Kidney glomerular epithelial cell (primary cell): ENCODE data around the gene SLC2A9.

Source experiments
- DNase-seq: peaks from one replicate; lab custom pipeline; 2025; lab: John Stamatoyannopoulos, UW

Gene SLC2A9

DNA sequence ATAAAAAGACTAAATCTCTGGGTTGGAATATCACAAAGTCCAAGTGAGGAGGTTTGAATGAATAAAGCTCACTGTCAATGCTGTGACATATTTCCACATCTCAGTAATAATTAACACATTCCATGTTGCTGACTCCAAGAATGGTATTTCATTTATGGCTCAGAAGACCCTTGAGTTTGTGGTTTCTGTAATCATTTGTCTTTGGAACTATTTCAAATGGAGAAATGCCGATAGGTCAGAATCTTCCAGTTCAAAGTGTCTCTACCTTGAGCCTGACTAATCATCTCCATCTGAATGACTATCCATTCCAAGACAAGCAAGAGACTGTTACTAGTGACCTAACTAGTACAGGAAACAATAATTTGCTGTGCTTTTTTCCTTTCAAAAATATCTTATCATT is 24.2 kb upstream of the SLC2A9 start:
- peak; percentile 96 for DNase-seq

GRCh38 chr4:10041036-10041435 is 19.7 kb upstream of the SLC2A9 start:
- DNase-seq = no peak

GRCh38 chr4:10040049-10040892 is 19.0 kb upstream of the SLC2A9 start:
- DNase-seq = no peak

GRCh38 chr4:10036807-10037342 is 15.6 kb upstream of the SLC2A9 start:
- no peak for DNase-seq

DNA sequence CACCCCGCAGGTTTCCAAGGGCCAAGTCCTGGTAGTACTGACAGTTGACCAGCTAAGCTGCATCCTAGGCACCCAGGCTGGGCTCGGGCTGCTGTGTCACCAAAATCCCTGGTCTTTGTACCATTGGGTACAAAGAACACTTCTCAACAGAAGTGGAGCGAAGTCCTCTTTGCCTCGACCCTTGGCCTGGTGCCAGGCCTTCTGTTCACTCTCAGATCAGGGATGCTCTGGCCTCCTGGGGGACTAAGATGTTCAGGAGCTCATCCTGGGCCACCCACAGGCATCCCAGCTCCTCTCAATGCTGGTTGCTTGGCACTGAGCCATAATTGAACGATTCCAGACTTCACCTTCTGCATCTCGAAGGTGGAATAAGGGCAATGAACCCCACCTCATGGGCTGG is 13.8 kb upstream of the SLC2A9 start:
- DNase-seq = no peak

DNA sequence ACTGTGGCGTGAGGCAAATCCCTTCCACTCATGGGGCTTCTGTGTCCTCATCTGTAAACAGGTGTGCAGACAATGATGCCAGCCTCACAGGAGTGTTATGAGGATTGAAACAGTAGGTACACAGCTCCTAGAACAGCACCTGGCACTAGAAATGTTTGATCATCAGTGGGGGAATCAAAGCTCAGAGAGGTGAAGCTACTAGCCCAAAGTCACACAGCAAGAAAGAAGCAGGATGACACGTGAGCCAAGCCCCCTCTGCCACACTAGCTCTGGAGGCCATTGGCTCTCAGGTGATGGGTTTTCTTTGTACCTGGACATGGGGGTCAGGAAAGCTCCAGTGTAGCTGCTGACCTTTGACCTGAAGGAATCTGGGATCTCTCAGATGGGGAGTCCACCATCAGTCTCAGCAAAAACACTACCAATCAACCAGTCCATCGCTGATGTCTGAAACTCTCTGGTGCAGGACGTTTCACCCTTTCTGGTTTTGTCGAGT is 13.4 kb upstream of the SLC2A9 start:
- no peak for DNase-seq

DNA sequence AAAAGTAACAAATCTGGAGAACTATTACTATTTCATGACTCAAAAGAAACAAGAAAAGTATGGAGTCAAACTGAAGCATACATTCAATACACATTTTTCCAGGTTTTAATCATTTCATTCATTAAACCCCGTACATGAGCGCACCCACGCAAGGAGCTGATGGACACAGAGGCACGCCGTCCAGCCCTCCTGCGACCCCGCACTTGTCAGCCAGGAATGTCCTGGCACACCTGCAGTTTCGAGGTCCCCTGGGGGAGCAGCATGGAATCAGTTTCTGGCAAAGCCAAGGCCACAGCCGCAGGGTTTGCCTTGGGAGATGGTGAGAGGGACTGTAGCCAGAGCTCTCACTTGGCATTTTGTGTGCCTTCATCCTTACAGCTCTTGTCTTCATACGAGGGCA is 12.8 kb upstream of the SLC2A9 start:
- DNase-seq = no peak

- peak; percentile 71 for DNase-seq
Measured at GRCh38 chr4:10033191-10033881, 12.0 kb upstream of the SLC2A9 start.

GRCh38 chr4:10032625-10033024 is 11.3 kb upstream of the SLC2A9 start:
- peak; percentile 42 for DNase-seq

DNA sequence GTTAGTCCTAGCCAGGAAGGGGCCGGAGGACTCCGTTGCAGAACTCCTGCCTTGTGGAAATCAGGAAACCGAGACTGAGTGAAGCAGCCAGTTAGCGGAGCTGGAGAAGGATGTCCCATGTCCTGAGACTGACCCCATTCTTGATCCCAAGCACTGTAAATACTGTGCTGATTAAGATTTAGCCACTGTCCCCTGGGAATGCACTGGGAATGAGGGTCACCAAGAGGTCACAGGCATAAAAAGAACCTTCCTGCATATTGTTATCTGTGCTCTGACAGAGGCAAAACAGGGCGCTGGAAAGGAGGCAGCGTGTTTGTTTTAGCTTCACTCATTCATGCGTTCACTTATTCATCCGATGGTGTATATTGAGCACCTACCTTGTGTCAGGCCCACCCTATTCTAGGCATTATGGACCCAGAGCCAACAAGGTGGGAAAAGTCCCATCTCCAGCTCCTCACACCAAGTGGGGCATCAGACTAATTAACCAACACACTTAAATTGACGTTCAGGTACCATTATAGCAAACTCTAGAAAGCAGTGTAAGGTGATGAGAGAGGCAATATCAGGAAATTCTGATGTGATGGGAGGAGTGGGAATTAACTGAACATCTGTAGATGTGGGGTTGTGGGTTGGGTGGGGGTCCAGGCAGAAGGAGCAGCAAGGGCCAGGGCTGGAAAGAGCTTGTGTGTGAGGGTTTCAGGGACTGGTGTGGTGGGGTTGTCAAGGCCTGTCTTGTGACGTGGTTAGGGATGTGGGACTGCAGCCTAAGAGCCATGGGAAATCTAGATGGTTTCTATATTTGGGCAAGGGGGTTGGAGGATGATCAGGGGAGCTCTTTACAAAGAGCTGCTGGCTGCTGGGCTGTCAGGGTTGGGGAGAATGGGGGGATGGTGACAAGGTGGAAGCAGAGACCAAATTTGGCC is 10.6 kb upstream of the SLC2A9 start:
- DNase-seq = no peak

- DNase-seq = no peak
Measured at GRCh38 chr4:10030972-10031667, 9.8 kb upstream of the SLC2A9 start.

DNA sequence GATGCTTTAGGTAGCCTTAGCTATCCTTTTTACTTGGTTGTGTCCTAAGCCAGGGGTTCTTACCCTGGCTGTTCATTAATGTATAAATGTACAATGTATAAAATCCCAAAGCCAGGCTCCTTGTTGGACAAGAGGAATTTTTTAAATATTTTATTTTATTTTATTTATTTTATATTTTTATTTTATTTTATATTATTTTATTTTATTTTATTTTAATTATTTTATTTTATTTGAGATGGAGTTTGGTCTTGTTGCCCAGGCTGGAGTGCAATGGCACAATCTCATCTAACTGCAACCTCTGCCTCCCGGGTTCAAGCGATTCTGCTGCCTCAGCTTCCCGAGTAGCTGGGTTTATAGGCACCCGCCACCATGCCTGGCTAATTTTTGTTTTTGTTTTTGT is 8.1 kb upstream of the SLC2A9 start:
- DNase-seq = no peak

GRCh38 chr4:10028910-10029309 is 7.6 kb upstream of the SLC2A9 start:
- no peak for DNase-seq

DNA sequence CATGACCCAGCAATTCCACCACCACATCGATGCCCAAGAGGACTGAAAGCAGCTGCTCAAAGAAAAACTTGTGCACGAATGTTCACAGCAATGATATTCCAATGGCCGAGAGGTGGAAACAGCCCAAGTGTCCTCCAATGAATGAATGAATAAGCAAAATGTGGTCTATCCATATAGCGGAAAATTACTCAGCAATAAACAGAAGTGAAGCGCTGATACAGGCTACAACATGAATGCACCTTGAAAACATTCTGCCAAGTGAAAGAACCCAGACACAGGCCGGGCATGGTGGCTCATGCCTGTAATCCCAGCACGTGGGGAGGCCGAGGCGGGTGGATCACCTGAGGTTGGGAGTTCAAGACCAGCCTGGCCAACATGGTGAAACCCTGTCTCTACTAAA is 5.2 kb upstream of the SLC2A9 start:
- no peak for DNase-seq

- DNase-seq = no peak
Measured at GRCh38 chr4:10025230-10025806, 4.0 kb upstream of the SLC2A9 start.

DNA sequence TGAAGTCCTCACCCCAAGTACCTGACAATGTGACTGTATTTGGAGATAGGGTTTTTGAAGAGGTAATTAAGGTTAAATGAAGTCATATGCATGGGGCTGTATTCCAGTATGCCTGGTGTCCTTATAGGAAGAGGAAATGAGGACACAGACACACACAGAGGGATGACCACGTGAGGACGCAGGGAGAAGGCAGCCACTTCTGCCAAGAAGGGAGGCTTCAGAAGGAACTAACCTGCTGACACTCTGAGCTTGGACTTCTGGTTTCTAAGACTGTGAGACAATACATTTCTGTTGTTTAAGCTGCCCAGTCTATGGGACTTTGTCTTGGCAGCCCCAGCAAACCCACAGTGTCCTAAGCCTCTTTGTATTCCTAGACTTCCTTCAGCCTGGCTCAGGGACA is 3.0 kb upstream of the SLC2A9 start:
- DNase-seq = no peak

GRCh38 chr4:10023806-10024205 is 2.5 kb upstream of the SLC2A9 start:
- no peak for DNase-seq

DNA sequence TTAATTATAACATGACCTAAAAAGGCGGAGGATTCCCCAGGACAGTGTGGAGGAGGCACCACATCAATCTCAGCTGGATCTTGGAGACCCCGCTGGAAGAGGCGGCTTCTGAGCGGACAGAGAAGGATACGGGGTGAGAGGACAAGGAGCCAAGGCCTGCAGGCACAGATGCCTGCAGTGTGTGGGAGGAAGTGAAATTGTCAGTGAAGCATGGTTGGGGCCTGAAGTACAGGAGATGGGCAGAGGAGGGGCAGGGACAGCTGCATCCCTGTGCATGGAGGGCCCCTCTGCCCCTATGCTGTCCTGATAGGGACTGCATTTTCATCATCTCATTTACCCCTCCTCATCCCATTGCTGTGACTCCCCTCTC is 1.7 kb upstream of the SLC2A9 start:
- DNase-seq = no peak

- no peak for DNase-seq
Measured at GRCh38 chr4:10022346-10023049, 1.2 kb upstream of the SLC2A9 start.

GRCh38 chr4:10021653-10022023 is 341 bp upstream of the SLC2A9 start:
- DNase-seq = no peak

- DNase-seq = no peak
Measured at GRCh38 chr4:10020106-10020505, 1.2 kb downstream of the SLC2A9 start.
